Adrenal gland (tissue), 12 donors: ENCODE measurements around the gene DNAH6. TPM values are rescaled to one million over a fixed set of nuclear protein-coding genes. Genes with fewer than 3 reads are reported as not detected.

Source experiments
- DNase-seq, 7 donors: peaks; one replicate each; pipeline ENCODE4 v3.0.0-alpha.2; 2019 to 2020
- H3K27ac ChIP-seq, 5 donors: fragments of 200-600 bp; sonication (generic) in 4 of 5; 1 replicate in 3 of 5; 2 replicates in 2 of 5; pipeline versions ENCODE4 v1.5.1 to v1.8.0; 2016 to 2020; ENCODE audit warnings: mild to moderate bottlenecking in 1 of 5
- H3K27me3 ChIP-seq: fragments of 200-600 bp; 2 replicates; pipeline ENCODE4 v1.8.0; 2021
- H3K36me3 ChIP-seq, 2 donors: fragments of 200-600 bp; replicated peaks in 1 of 2; 1 replicate in 1 of 2; 2 replicates in 1 of 2; pipeline versions ENCODE4 v1.5.1 to v1.8.0; 2018 to 2022
- H3K4me1 ChIP-seq, 2 donors: fragments of 200-600 bp; replicated peaks in 1 of 2; 1 replicate in 1 of 2; 2 replicates in 1 of 2; pipeline versions ENCODE4 v1.5.1 to v1.8.0; 2018 to 2021
- H3K4me3 ChIP-seq, 4 donors: fragments of 200-600 bp; sonication (generic) in 3 of 4; one replicate each; pipeline ENCODE4 v1.5.1; 2016 to 2018
- H3K9me3 ChIP-seq, 3 donors: fragments of 200-600 bp; sonication (generic) in 1 of 3; replicated peaks in 1 of 3; 1 replicate in 2 of 3; 2 replicates in 1 of 3; pipeline versions ENCODE4 v1.5.1 to v1.8.0; 2016 to 2021
- POLR2A ChIP-seq, 2 donors: fragments of 450-650 bp; IDR thresholded peaks; one replicate each; pipeline ENCODE4 v1.6.1; 2017; ENCODE audit warnings: antibody characterized with exemption in 2 of 2, mild to moderate bottlenecking in 2 of 2, moderate library complexity in 1 of 2
- WGBS, 4 donors: extraction: QIAGEN DNeasy Blood & Tissue Kit in 2 of 4; methylation state at CpG; one replicate each; pipeline versions ENCODE4 v1.1.5 to v1.1.7; 2013 to 2017; 5-methylcytosine and 5-hydroxymethylcytosine counted together
- intact Hi-C, 2 donors: fragments of 100-400 bp; cut with DNase I; formaldehyde crosslinking; loops; one replicate each; pipeline versions ENCODE4 v1.14.1 to v1.15.0; 2022 to 2023
- polyA plus RNA-seq, 3 donors: library from polyadenylated mRNA; stranded (reverse); fragments of 200-250 nt in 2 of 3; fragments of 350-450 nt in 1 of 3; fragmentation: Illumina TruSeq in 1 of 3; extraction: RNeasy Lipid Tissue Mini Kit (QIAGEN cat#74804) in 1 of 3; gene quantifications; one replicate each; pipeline ENCODE4 v1.2.3, GENCODE V29; 2013 to 2014
- total RNA-seq, 9 donors: library from RNA; depleted of rRNA in 4 of 9; stranded (reverse); fragments of >200 nt in 4 of 9; fragments of 120-200 nt in 1 of 9; fragmentation: NEBNext Ultra II Directional in 1 of 9; extraction: Animal tissue kit (Norgen Biotek cat#: 25700) in 1 of 9; gene quantifications; one replicate each; pipeline versions ENCODE4 v1.1.0 to v1.2.4, GENCODE V29; 2013 to 2023
- TF ChIP-seq, protein P1 (sequence below), 6 experiments: fragments of 450-650 bp in 4 of 6; fragments of 200-600 bp in 2 of 6; sonication (generic) in 1 of 6; IDR thresholded peaks; 1 replicate in 5 of 6; 2 replicates in 1 of 6; pipeline versions ENCODE4 v1.5.1 to v1.8.0; 2016 to 2021; ENCODE audit warnings: antibody characterized with exemption in 6 of 6, mild to moderate bottlenecking in 2 of 6, moderate library complexity in 1 of 6
- donor health status: healthy with polysubstance abuse.
- donor health status: Bipolar disorder and iron deficiency.
- donor health status: DM: yes; HTN: yes; CAD: no.
- donor health status: DM: no; HTN: no; CAD: no.
- donor health status: DM: no; HTN: no; CAD: no.
- donor health status: DM: yes; HTN: yes; CAD: no.

DNAH6 gene
- total and polyA plus RNA-seq, 12 donors = 0.06 to 0.74 (median 0.28) TPM

DNA sequence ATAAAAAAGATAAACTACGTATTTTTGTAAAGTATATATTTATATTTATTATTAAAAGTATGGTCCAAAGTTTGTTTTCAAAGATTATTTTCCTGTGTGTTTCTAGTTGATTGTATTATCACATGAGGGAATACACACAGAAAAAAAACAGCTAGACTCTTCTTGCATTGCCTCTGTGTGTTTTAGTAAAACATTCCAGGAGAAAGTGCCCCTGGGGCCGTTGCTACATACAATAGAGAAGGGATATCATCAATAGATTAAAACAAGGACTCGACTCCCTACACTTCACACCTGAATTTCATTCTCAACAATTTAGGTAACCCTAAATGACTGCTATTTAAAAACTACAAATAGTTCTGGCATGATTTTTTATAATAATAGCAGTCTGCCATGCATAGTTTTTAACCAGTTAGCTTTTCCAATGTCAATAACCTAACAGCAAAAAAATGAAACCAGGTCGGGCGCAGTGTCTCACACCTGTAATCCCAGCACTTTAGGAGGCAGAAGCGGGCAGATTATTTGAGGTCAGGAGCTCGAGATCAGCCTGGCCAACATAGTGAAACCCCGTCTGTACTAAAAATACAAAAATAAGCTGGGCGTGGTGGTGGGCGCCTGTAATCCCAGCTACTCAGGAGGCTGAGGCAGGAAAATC lies 171.3 kb downstream of the DNAH6 start:
- no peak overlapping the region for H3K4me3 ChIP-seq
- H3K9me3 ChIP-seq = no peaks in the 10 kb centered on the region
- H3K27me3 ChIP-seq = no peaks in the 10 kb centered on the region
- no peak for TF ChIP-seq POLR2A (IDR thresholded peaks at IDR 0.05)
- TF ChIP-seq, protein P1, sequence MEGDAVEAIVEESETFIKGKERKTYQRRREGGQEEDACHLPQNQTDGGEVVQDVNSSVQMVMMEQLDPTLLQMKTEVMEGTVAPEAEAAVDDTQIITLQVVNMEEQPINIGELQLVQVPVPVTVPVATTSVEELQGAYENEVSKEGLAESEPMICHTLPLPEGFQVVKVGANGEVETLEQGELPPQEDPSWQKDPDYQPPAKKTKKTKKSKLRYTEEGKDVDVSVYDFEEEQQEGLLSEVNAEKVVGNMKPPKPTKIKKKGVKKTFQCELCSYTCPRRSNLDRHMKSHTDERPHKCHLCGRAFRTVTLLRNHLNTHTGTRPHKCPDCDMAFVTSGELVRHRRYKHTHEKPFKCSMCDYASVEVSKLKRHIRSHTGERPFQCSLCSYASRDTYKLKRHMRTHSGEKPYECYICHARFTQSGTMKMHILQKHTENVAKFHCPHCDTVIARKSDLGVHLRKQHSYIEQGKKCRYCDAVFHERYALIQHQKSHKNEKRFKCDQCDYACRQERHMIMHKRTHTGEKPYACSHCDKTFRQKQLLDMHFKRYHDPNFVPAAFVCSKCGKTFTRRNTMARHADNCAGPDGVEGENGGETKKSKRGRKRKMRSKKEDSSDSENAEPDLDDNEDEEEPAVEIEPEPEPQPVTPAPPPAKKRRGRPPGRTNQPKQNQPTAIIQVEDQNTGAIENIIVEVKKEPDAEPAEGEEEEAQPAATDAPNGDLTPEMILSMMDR (IDR thresholded peaks at IDR 0.05) = no peak
- DNase-seq = no peak
- WGBS, 4 donors = 73 to 81% (median 80%) methylated on average over 10 of the region's 10 CpGs
- H3K4me1 ChIP-seq = no peaks in the 10 kb centered on the region
- intact Hi-C loops = no loop called here
- no peak overlapping the region for H3K27ac ChIP-seq
- no peaks in the 10 kb centered on the region for H3K36me3 ChIP-seq

DNA sequence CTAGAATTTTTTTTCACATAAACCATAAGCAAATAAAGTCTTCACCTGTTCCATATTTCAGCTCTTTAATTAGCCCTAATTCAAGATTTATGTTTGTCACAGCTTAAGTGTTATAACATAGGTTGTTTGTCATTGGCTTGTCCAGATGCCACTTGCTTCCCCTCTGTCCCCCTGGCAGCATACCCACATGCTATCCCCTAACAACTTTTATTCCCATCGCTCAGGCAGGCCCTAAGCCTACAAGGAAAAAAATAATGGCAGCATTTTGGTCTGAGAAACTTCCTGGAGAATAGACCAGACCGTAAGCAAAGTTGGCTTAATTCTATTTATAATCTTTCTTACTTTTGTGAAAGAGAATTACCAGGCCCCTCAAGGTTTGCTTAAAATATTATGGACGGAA lies 173.9 kb downstream of the DNAH6 start:
- Histone ChIP-seq H3K4me3 (no peak overlapping the region), H3K27me3 (no peaks in the 10 kb centered on the region), H3K4me1 (no peaks in the 10 kb centered on the region), H3K27ac (no peak overlapping the region), H3K9me3 (no peaks in the 10 kb centered on the region), H3K36me3 (no peaks in the 10 kb centered on the region)
- TF ChIP-seq, protein P1 (IDR thresholded peaks at IDR 0.05) = no peak
- no peak for TF ChIP-seq POLR2A (IDR thresholded peaks at IDR 0.05)
- DNase-seq = no peak
- intact Hi-C loops = no loop called here
- WGBS, 4 donors = 61 to 85% (median 69%) methylated on average over 3 of the region's 3 CpGs

DNA sequence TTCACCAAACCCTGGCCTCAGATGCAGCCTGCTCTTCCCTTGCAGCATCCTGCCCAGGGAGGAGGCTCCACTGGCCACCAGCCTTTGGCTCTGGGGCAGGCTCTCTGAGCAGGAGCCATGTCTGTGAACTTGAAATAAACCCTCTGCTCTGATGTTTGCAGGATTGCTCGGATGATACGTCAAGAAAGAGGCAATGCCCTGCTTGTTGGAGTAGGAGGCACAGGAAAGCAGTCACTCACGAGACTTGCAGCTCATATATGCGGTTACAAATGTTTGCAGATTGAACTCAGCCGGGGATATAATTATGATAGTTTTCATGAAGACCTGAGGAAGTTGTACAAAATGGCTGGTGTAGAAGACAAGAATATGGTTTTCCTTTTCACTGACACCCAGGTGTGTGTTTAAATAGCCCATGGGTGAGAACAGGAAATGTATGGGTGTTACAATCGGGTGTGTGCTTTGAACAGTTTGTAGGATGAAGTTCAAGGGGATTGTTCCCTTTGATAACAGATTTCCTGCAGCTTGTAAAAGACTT lies 177.9 kb downstream of the DNAH6 start:
- intact Hi-C loops = no loop called here
- Histone ChIP-seq H3K4me1 (no peaks in the 10 kb centered on the region), H3K9me3 (no peaks in the 10 kb centered on the region), H3K27ac (no peak overlapping the region), H3K27me3 (no peaks in the 10 kb centered on the region), H3K36me3 (no peaks in the 10 kb centered on the region), H3K4me3 (no peak overlapping the region)
- TF ChIP-seq, protein P1 (IDR thresholded peaks at IDR 0.05) = no peak
- no peak for TF ChIP-seq POLR2A (IDR thresholded peaks at IDR 0.05)
- 54 to 64% (median 61%) methylated on average over 6 of the region's 6 CpGs for WGBS, 4 donors
- DNase-seq = no peak

DNA sequence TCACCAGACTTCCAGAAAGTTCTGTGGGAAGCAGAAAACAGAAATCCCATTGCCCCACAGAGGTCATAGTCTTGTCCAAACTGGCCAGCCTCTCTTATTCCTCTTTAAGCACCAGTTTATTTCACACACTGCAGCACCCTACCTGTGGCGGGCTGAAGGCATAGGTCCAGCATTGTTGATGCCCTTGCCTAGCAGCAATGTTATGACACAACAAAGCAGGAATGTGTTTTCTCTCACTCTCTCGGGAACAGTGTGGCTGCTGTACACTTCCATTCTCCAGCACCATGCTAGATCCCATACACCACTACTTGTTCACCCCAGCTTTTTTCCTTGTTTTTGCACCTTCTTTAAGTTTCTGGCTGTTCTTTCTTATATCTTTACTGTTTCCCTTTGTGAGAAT lies 181.6 kb downstream of the DNAH6 start:
- 74 to 93% (median 76%) methylated on average over 2 of the region's 2 CpGs for WGBS, 4 donors
- intact Hi-C loops = no loop called here

More for the DNA sequence above, 181.6 kb downstream of the DNAH6 start:
- no peaks in the 10 kb centered on the region for H3K9me3 ChIP-seq
- no peaks in the 10 kb centered on the region for H3K27me3 ChIP-seq
- DNase-seq = no peak
- no peak overlapping the region for H3K27ac ChIP-seq
- no peaks in the 10 kb centered on the region for H3K36me3 ChIP-seq
- no peaks in the 10 kb centered on the region for H3K4me1 ChIP-seq
- no peak overlapping the region for H3K4me3 ChIP-seq
- TF ChIP-seq, protein P1 (IDR thresholded peaks at IDR 0.05) = no peak
- no peak for TF ChIP-seq POLR2A (IDR thresholded peaks at IDR 0.05)
